ENCODE data around the gene CBX1. TPM values are rescaled to one million over a fixed set of nuclear protein-coding genes. Genes with fewer than 3 reads are reported as not detected.

The CBX1 gene
- total RNA-seq, 2 experiments from 2014 or later: 52.3 to 53.0 TPM

DNA sequence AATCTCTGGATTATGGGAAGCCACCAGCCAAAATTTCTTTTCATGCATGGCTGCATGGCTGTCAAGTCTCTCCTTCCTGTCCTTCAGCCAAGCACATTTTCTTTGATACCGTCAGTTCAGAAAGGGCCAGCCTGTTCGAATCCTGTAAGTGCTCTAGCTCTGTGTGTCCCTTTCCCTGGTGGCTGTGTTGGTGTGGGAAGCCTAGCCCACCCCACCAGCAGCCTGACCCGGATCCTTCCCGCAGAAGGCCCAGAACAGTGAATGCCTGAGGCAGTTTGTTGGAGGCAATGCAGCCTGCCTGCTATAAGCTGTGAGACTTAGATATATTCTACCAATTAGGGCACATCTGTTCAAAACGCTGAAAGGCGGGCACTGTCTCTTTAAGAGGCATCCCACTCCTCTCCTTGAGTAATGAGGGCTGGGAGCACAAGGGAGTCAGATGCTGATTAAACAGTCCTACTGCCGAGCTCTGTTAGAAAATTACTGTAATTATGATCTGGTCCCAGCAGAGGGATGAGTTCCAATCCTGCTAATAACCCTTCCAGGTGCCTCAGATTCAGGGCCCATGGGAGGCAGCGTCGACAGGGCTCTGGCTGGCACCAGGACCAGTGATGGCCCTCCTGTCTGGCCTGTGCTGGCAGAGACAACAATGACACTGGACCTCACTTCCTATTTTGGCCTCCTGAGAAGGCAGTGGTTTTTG lies 24.7 kb upstream of the CBX1 start:
- CTCF ChIA-PET: interaction anchor here (1.1 to 5.4 kb wide), 2 partner anchors 29 to 45 kb away, joined by 4 to 39 read pairs; no protein-coding TSS in a partner anchor
- intact Hi-C loops (cut with micrococcal nuclease): no loop called here
- H3K9me3 Mint-ChIP-seq: no peaks in the 10 kb centered on the region
- no peaks in the 10 kb centered on the region for H3K27me3 Mint-ChIP-seq
- no peak overlapping the region for H3K27ac Mint-ChIP-seq
- POLR2A ChIA-PET: interaction anchor here (1.0 to 5.3 kb wide), 3 partner anchors 8 to 18 kb away, joined by 3 to 23 read pairs (median 3); partner anchors contain the start of gene SNX11
- H3K4me3 Mint-ChIP-seq: no peak overlapping the region
- DNase-seq: no peak
- no peaks in the 10 kb centered on the region for H3K4me1 Mint-ChIP-seq (ENCODE audit: low read depth)
- peaks cover 17% of the 10 kb centered on the region for H3K36me3 Mint-ChIP-seq (ENCODE audit: low read depth)
- TF ChIP-seq, protein P1, sequence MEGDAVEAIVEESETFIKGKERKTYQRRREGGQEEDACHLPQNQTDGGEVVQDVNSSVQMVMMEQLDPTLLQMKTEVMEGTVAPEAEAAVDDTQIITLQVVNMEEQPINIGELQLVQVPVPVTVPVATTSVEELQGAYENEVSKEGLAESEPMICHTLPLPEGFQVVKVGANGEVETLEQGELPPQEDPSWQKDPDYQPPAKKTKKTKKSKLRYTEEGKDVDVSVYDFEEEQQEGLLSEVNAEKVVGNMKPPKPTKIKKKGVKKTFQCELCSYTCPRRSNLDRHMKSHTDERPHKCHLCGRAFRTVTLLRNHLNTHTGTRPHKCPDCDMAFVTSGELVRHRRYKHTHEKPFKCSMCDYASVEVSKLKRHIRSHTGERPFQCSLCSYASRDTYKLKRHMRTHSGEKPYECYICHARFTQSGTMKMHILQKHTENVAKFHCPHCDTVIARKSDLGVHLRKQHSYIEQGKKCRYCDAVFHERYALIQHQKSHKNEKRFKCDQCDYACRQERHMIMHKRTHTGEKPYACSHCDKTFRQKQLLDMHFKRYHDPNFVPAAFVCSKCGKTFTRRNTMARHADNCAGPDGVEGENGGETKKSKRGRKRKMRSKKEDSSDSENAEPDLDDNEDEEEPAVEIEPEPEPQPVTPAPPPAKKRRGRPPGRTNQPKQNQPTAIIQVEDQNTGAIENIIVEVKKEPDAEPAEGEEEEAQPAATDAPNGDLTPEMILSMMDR (IDR thresholded peaks at IDR 0.05): no peak
- ATAC-seq: no peak

DNA sequence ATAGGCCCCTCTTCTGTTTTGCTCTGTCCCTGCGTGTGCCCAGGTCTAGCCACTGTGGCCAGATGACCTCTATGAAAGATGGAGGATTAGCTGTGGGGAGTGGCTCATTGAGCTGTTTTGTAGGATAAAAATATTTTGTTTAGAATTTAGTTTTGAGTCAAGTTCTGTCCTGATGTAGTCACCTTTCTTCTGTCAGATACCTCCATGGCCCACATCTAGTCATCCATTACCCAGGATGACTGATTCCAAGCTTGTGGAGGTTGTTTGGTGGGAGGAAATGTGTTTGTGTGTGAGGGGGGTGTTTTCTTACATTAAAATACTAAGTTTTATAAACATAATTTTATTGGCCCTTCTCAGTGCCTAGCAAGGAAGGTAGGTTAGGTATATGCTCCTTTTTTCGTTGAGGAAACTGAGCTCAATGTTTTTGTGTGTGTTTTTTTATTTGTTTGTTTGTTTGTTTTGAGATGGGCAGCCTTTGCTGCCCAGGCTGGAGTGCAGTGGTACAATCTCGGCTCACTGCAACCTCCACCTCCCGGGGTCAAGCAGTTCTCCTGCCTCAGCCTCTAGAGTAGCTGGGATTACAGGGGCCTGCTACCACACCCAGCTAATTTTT lies 22.6 kb upstream of the CBX1 start:
- peaks cover 25% of the 10 kb centered on the region for H3K36me3 Mint-ChIP-seq (ENCODE audit: low read depth)
- intact Hi-C loops (cut with micrococcal nuclease): no loop called here

DNA sequence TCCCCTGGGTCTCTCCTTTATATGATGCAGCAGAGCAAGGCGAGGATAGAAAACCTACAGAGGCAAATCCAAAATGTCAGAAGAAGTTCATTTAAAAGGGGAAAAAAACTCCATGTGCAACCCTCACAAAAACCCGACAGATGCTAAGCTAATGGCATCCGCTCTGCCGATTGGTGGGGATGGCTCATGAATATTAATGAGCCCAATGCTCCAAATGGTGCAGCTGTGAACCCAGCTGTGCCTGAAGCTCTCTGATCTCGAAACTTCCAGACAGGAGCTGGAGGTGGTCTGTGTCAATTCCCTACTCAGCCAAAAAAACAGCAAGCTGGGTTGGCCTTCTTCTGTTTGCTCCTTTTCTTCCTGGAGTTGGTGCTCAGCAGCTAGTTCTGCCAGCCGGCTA lies 21.8 kb upstream of the CBX1 start:
- POLR2A ChIA-PET: interaction anchor here (0.6 to 5.3 kb wide), 3 partner anchors 10 to 84 kb away, joined by 3 to 23 read pairs (median 6); partner anchors contain the start of gene SNX11
- intact Hi-C loops (cut with micrococcal nuclease): no loop called here
- Mint-ChIP-seq H3K27ac (no peak overlapping the region), H3K4me3 (no peak overlapping the region), H3K27me3 (no peaks in the 10 kb centered on the region), H3K9me3 (no peaks in the 10 kb centered on the region), H3K36me3 (ENCODE audit: low read depth) (peaks cover 25% of the 10 kb centered on the region), H3K4me1 (ENCODE audit: low read depth) (no peaks in the 10 kb centered on the region)
- TF ChIP-seq, protein P1 (IDR thresholded peaks at IDR 0.05): no peak
- CTCF ChIA-PET: interaction anchor here (0.6 to 5.4 kb wide), 8 partner anchors 8 to 174 kb away, joined by 3 to 39 read pairs (median 4); no protein-coding TSS in a partner anchor
- DNase-seq: no peak
- no peak for ATAC-seq

More for the DNA sequence above, 22.6 kb upstream of the CBX1 start:
- ChIA-PET CTCF (interaction anchor here (0.9 to 5.4 kb wide), 8 partner anchors 8 to 99 kb away, joined by 3 to 39 read pairs (median 4); partner anchors contain the start of gene SNX11), POLR2A (interaction anchor here (0.6 to 5.3 kb wide), 5 partner anchors 10 to 44 kb away, joined by 3 to 23 read pairs (median 3); partner anchors contain the start of gene SNX11)
- Mint-ChIP-seq H3K4me1 (ENCODE audit: low read depth) (no peaks in the 10 kb centered on the region), H3K27ac (peak overlapping the region; percentile 59), H3K4me3 (no peak overlapping the region), H3K9me3 (no peaks in the 10 kb centered on the region), H3K27me3 (no peaks in the 10 kb centered on the region)
- TF ChIP-seq, protein P1 (IDR thresholded peaks at IDR 0.05): no peak
- peak; percentile 30 for ATAC-seq
- DNase-seq: no peak

DNA sequence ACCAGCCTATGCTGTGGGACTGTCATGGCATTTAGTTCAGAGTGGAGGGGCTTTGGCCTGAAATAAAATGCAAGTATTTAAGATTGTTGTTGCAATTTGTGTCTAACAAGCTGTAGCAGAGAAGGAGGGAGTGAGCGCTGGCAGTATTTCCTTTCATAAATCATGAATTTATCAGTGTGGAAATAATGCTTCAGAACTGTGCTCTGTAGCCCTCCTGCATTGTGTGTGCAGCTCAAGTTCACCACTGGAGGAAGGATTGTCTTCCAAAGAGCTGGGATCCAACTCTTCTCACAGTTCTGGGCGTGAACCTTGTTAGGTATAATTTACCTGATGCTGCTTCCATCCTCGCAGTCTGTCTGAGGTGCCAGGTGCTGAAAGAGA lies 21.4 kb upstream of the CBX1 start:
- ChIA-PET POLR2A (interaction anchor here (0.6 to 5.3 kb wide), 3 partner anchors 15 to 84 kb away, joined by 3 to 23 read pairs (median 3); partner anchors contain the start of genes CBX1 and SNX11), CTCF (interaction anchor here (0.6 to 5.4 kb wide), 4 partner anchors 10 to 173 kb away, joined by 3 to 39 read pairs (median 4); no protein-coding TSS in a partner anchor)
- no peak overlapping the region for H3K27ac Mint-ChIP-seq
- no peaks in the 10 kb centered on the region for H3K4me1 Mint-ChIP-seq (ENCODE audit: low read depth)
- TF ChIP-seq, protein P1 (IDR thresholded peaks at IDR 0.05): no peak
- H3K4me3 Mint-ChIP-seq: no peak overlapping the region
- no peaks in the 10 kb centered on the region for H3K9me3 Mint-ChIP-seq
- ATAC-seq (no peak), DNase-seq (no peak)
- H3K27me3 Mint-ChIP-seq: no peaks in the 10 kb centered on the region
- intact Hi-C loops (cut with micrococcal nuclease): no loop called here
- H3K36me3 Mint-ChIP-seq (ENCODE audit: low read depth): peaks cover 29% of the 10 kb centered on the region

Measured in activated CD8-positive, alpha-beta T cell treated with anti-CD3 and anti-CD28 coated beads for 36 hours (primary cell).